ENCODE data around the gene SEPTIN10. TPM values are rescaled to one million over a fixed set of nuclear protein-coding genes. Genes with fewer than 3 reads are reported as not detected.

The SEPTIN10 gene
- total RNA-seq, 1 experiment from 2014 or later = 92.5 TPM

- Histone ChIP-seq H3K79me2 (ENCODE audit: insufficient read depth, low read length) (peaks cover 23% of the 10 kb centered on the region; the same call in 1 of the 2 replicates), H2BK5ac (ENCODE audit: insufficient read length, low read length) (no peak overlapping the region), H4K5ac (ENCODE audit: insufficient read length, low read depth, low read length) (no peak overlapping the region), H2BK15ac (ENCODE audit: low read depth, low read length) (no peak overlapping the region), H3K56ac (ENCODE audit: insufficient read length, low read depth, low read length) (no peak overlapping the region), H3K79me1 (ENCODE audit: insufficient read depth, low read depth, low read length, poor library complexity, severe bottlenecking) (peaks cover 22% of the 10 kb centered on the region), H4K20me1 (ENCODE audit: control insufficient read depth, insufficient read depth, insufficient read length) (no peaks in the 10 kb centered on the region), H3K9ac (ENCODE audit: extremely low read depth, insufficient read length, low read length) (no peak overlapping the region), H3K9me3 (ENCODE audit: control insufficient read depth, low read depth, low read length) (no peaks in the 10 kb centered on the region), H3K14ac (ENCODE audit: insufficient read depth, low read length) (no peak overlapping the region), H3K4ac (ENCODE audit: low read depth, low read length) (no peak overlapping the region), H3K4me2 (ENCODE audit: insufficient read depth, insufficient read length, low read length) (no peak overlapping the region), H2AFZ (ENCODE audit: low read length) (no peak overlapping the region), H3K27ac (ENCODE audit: insufficient read length, low read depth, low read length) (no peak overlapping the region), H2BK12ac (ENCODE audit: insufficient read length, low read depth, low read length) (no peak overlapping the region), H3K23ac (ENCODE audit: insufficient read length, low read depth, low read length) (no peak overlapping the region), H2AK5ac (ENCODE audit: insufficient read length, low read length) (no peak overlapping the region), H2BK120ac (ENCODE audit: low read depth, low read length, poor library complexity, severe bottlenecking) (no peak overlapping the region), H3T11ph (ENCODE audit: low read length) (no peak overlapping the region), H4K8ac (replicated peaks; ENCODE audit: insufficient read length, low read depth, low read length) (no peak overlapping the region), H4K91ac (ENCODE audit: insufficient read length, low read depth, low read length) (no peak overlapping the region), H3K27me3 (ENCODE audit: insufficient read depth, low read length) (no peaks in the 10 kb centered on the region), H2BK20ac (ENCODE audit: low read depth, low read length, poor library complexity, severe bottlenecking) (no peak overlapping the region), H3K18ac (ENCODE audit: insufficient read length, low read depth, low read length) (no peak overlapping the region), H3K4me1 (ENCODE audit: insufficient read depth, low read length) (peaks cover 9% of the 10 kb centered on the region; the same call in 1 of the 2 replicates), H3K23me2 (ENCODE audit: insufficient read length, low read depth, low read length, poor library complexity, severe bottlenecking) (no peaks in the 10 kb centered on the region)
- no CpG with 5 or more reads among the region's 6 CpGs for WGBS (ENCODE audit: extremely low coverage, insufficient read length, low lambda C conversion rate)
- Mint-ChIP-seq H3K9me3 (no peaks in the 10 kb centered on the region), H3K27ac (peak overlapping the region; percentile 6 to 67 (median 27); a peak in 3 of 7 replicates), H3K27me3 (ENCODE audit: low read depth) (no peaks in the 10 kb centered on the region), H3K4me3 (peak overlapping the region in 1 of 2 experiments; percentile 15; a peak in 1 of 5 replicates), H3K4me1 (peaks cover 27 to 35% of the 10 kb centered on the region in 2 experiments), H3K36me3 (ENCODE audit: insufficient read depth in 1 of 3, low read depth in 3 of 3) (peaks cover 0 to 13% (median 2%) of the 10 kb centered on the region in 3 experiments; a peak in 4 of 7 replicates)
- DNase-seq = no peak
- TF ChIP-seq, protein P1, sequence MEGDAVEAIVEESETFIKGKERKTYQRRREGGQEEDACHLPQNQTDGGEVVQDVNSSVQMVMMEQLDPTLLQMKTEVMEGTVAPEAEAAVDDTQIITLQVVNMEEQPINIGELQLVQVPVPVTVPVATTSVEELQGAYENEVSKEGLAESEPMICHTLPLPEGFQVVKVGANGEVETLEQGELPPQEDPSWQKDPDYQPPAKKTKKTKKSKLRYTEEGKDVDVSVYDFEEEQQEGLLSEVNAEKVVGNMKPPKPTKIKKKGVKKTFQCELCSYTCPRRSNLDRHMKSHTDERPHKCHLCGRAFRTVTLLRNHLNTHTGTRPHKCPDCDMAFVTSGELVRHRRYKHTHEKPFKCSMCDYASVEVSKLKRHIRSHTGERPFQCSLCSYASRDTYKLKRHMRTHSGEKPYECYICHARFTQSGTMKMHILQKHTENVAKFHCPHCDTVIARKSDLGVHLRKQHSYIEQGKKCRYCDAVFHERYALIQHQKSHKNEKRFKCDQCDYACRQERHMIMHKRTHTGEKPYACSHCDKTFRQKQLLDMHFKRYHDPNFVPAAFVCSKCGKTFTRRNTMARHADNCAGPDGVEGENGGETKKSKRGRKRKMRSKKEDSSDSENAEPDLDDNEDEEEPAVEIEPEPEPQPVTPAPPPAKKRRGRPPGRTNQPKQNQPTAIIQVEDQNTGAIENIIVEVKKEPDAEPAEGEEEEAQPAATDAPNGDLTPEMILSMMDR (conservative IDR thresholded peaks at IDR 0.05) = no peak
Observed at GRCh38 chr2:109601783-109602182, 12.0 kb downstream of the SEPTIN10 start.
